SHP77 treated with DMSO at 0.1 percent for 48 hours (cell line): Measurements from ENCODE around the gene TMEM176A.

Experiments used
- DNase-seq: peaks from one replicate; lab custom pipeline; 2025; lab: John Stamatoyannopoulos, UW

TMEM176A gene

DNA sequence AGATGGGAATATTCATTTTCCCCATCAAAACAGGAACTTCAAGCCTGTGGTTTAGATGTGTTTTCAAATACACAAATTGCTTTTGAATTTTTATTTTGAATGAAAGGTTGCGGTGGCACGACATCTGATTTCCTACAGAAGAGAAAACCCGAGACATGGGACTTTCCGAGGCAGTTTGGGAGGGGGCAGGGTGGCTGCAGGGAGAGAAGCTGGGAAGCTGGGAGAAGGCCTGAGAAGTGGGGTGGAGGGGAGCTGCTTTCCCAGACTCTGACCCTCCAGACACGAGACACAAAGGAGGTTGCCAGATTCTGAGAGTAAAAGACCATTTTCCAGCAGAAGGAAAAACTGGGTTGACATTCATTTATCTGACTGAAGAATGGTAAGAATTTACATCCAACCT is 19.6 kb downstream of the TMEM176A start:
- no peak for DNase-seq

DNA sequence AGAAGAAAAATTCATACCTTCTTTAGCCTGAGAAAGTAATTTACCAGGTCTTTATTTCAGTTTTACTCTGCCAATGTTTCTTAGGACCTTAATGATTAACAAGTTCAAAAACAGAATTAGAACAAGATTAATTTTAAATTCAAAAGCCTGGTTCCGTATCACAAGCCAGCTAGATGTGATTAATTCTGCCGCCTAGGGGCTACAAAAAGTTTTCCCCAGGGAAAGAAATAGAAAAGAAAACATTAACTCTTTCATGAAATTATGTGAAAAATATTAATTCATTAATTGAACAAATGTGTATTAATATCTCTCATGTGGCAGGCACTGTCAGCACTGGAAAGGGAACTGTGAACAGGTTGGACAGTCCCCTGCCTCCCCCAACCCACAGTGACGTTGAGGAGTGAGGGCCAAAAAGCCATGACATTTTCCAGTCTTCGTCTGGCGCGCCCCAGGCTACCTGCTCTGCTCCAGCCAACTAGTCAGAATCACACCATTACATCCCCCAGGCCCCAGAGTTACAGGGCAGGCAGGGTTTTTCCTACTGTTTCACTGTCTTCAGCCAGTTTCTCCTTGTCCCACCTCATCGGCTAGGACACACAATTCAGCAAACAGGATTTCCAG is 20.1 kb downstream of the TMEM176A start:
- no peak for DNase-seq

GRCh38 chr7:150823043-150823442 is 22.5 kb downstream of the TMEM176A start:
- no peak for DNase-seq

DNA sequence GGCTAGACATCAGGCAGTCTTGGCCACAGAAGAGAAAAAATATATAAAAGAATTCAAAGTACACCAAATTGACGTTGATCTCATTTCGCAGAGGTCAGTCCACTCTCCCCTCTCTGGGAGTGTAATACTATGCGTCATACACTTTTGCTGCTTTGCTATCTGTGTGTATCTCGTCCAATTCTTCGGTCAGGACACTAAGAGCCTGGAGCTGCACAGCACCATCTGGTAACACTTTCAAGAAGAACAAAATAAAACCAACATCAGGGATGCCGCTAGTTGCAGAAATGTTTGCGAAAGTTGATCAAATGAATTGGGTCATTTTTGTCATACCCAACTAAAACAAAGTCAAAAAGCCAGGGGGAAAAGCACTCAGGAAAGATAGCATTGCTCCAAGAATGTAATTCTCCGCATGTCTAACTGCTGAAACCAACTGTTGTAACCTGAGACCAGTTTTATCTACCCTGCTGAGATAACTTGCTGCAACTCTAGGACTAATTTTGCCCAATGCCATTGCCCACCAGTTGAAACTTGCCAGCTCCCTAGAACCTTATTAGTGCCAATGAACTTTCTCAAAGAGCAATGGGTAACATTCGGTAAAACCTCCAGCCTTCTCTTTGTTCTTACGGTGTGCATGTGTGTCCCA is 23.0 kb downstream of the TMEM176A start:
- DNase-seq = no peak

- DNase-seq = no peak
Observed at GRCh38 chr7:150824379-150825177, 24.0 kb downstream of the TMEM176A start.

DNA sequence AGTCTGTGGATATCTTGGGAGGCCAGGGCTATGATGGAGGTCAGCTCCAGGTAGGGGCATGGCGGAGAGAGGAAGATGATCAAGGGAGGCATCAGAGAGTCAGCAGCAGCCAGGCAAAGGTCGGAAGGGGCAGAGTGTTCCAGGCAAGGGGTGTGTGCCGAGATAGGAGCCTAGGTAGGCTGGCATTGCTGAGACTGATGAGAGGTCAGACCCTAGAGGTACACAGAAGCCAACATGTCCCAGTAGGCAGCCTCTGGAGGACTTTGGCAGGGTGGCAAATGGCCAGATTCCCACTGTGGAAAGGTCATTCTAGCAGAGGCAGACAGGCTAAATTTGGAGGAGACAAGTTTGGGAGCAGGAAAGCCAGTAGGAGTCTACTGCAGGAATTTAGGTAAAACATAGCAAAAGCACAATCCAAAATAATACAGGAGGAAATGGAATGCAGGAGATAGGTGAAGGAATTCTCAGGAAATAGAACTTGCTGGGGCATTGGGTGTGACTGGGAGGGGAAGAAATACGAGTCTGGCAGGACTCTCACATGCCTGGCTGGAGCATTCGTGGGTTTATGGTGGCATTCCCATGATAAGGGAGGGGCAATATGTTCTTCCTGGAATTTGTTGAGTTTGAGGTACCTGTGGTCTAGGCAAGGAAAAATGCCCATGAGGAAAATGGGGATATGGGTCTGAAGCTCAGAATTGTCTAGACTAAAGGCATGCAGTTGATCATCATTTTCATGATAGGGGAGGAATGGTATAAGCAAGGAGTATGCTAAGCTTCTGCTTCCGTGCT is 25.7 kb downstream of the TMEM176A start:
- no peak for DNase-seq

GRCh38 chr7:150828384-150828783 is 27.8 kb downstream of the TMEM176A start:
- no peak for DNase-seq

DNA sequence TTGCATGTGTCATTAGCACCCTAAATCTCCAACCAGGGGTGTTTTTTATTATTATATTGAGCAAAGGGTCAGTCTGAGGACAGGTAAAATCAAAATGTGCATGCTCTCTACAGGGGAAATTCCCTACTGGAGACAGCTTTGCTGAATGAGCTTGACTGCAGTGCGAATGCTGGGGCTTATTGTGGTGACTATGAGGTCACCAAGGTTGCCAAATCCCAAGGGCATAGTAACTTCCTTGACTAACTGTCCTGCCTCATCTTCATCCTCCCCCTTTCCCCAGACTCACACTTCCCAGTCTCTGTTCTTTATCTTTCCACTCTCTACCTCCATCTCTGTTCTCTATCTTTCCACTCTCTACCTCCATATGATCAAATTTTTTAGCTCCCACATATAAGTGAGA is 28.9 kb downstream of the TMEM176A start:
- no peak for DNase-seq

- peak; percentile 58 for DNase-seq
Observed at GRCh38 chr7:150830937-150831336, 30.4 kb downstream of the TMEM176A start.

DNA sequence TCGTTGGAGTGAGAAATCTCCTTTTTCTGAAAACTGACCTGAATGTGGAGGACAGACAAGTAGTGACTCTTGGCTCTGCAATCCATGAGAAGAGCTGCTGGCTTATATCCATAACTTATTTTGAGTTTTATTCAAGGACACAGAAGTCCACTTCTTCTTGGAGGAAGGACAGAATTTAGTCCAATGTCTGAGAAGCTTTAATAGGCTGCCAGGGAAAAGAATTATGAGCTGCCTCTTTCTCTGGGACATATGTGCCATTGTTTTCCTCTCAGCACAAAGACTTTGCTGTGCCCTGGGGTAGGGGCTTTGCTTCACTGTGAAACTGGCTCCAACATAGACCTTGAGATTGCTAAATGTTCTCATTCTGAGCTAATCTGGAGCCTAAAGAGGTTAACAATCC is 31.3 kb downstream of the TMEM176A start:
- no peak for DNase-seq

GRCh38 chr7:150835019-150835418 is 34.5 kb downstream of the TMEM176A start:
- DNase-seq = no peak

GRCh38 chr7:150835702-150836280 is 35.2 kb downstream of the TMEM176A start:
- DNase-seq = no peak

DNA sequence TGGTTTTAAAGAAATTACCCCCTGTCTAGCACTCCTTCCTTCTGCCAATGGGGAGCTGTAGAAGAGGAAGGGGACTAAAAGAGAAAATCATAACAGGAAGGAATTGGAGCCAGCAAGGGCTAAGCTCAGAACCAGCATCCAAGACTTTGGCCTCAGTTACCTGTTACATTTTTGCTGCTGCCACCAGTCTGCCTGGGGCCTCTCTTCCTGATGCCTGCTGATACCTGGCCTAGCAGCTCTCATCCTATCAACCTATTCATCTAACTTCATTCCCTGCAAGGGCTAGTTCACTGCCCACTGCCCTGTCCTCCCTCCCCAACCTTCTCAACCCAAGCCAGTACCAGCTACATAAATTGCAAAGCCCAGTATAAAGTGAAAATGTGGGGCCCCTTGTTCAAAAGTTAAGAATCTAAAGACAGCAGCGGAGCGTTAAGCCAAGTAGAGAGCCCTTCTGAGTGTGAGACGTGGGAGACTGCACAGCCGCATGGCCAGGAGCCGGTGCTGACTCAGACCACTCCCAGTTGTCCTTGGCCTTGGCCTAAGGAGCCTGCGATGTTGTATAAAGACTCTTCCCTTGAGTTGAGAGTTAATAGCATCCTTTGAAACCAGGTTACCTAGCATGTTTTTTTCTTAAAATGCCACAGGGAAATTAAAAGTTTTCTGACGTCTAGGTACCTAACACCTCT is 38.5 kb downstream of the TMEM176A start:
- DNase-seq = no peak

- DNase-seq = no peak
Observed at GRCh38 chr7:150842018-150842417, 41.4 kb downstream of the TMEM176A start.

DNA sequence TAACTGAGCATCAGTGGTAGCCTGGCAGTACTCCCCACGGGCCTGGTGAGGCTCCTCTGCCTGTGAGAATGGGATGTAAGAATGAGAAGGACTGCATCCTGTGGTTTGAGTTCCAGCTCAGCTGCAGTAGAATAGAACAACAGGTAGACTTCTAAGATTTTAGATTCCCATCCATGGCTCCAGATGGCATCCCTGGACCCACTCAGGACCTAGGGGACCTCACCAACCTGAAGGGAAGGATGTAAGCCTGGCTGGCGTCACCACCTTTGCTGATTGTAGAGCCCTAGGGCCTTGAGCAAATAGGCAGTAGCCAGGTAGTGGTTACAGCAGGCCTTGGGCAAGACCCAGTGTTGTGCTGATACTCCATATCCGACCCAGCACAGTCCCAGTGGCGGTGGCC is 42.1 kb downstream of the TMEM176A start:
- no peak for DNase-seq

GRCh38 chr7:150845421-150845861 is 44.9 kb downstream of the TMEM176A start:
- DNase-seq = no peak

DNA sequence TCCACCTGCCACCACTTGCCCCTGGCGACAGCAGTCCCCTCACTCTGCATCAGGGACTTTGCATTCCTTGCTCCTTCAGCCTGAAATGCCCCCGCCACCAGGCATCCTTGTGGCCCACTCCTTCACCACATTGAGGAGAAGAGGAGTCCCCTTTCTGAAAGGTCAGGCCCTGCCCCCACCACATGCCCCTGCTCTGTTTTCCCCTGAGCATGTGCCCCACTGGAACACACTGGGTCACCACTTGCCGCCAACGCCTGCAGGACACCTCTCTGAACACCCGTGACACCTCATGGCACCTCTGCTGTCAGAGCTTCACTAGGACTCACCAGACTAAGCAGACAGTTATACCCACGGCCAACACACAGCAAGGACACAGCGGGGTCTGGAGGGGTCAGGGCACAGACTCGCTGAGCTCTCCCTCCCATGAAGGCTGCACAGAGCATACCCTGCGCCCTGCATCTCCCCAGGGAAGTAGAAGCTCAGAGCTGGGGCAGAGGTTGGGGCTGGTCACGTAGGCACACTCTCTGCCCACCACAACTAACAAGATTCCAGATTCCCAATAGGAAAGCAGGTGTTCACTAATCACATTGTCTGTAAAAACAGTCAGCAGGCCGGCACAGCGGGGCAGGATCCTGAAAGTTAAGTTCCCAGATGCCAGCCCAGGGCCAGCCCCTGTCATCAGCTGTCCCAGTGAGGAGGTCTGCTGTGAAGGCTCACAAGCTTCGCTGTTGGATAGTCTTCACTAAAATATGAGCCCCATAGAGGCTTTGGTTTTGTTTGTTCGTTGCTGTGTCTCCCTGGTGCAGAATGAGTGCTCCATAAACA is 45.9 kb downstream of the TMEM176A start:
- DNase-seq = no peak

GRCh38 chr7:150847536-150847935 is 47.0 kb downstream of the TMEM176A start:
- no peak for DNase-seq

GRCh38 chr7:150848111-150848510 is 47.5 kb downstream of the TMEM176A start:
- DNase-seq = no peak

GRCh38 chr7:150848561-150849115 is 48.1 kb downstream of the TMEM176A start:
- DNase-seq = no peak
